Superior temporal gyrus (tissue), 1 donor: Measurements from ENCODE around the gene RNF180.
A peak's percentile ranks its signal among the peaks of the same experiment; 100 is the strongest.

Experiments used
- DNase-seq: peaks from one replicate; pipeline ENCODE4 v3.0.0-alpha.2; 2016; ENCODE audit errors: extremely low spot score

RNF180 gene

GRCh38 chr5:64165500-64166200 is at the start of gene RNF180:
Gene RNF180, plus strand, starts transcription at chr5:64165843. Its CDS starts 34,965 bp downstream, at chr5:64200808.
- DNase-seq: no peak

- DNase-seq: no peak
These were observed 40.1 kb upstream of the RNF180 start for GRCh38 chr5:64125521-64125920.

GRCh38 chr5:64126202-64126741 is 39.4 kb upstream of the RNF180 start:
- DNase-seq: no peak

- no peak for DNase-seq
These were observed 25.6 kb upstream of the RNF180 start for GRCh38 chr5:64140018-64140417.

- DNase-seq: no peak
These were observed 21.0 kb upstream of the RNF180 start for GRCh38 chr5:64144425-64145215.

GRCh38 chr5:64145216-64145895 is 20.3 kb upstream of the RNF180 start:
- DNase-seq: no peak

- no peak for DNase-seq
These were observed 18.3 kb upstream of the RNF180 start for GRCh38 chr5:64147379-64147778.

- peak; percentile 76 for DNase-seq
These were observed 17.7 kb upstream of the RNF180 start for GRCh38 chr5:64147849-64148441.

GRCh38 chr5:64149268-64149667 is 16.4 kb upstream of the RNF180 start:
- DNase-seq: no peak

GRCh38 chr5:64149857-64150521 is 15.7 kb upstream of the RNF180 start:
- no peak for DNase-seq

GRCh38 chr5:64156261-64156660 is 9.4 kb upstream of the RNF180 start:
- DNase-seq: no peak

- DNase-seq: no peak
These were observed 6.8 kb upstream of the RNF180 start for GRCh38 chr5:64158827-64159226.

- no peak for DNase-seq
These were observed 5.4 kb upstream of the RNF180 start for GRCh38 chr5:64160201-64160600.

GRCh38 chr5:64161420-64161819 is 4.2 kb upstream of the RNF180 start:
- DNase-seq: no peak

GRCh38 chr5:64163135-64163534 is 2.5 kb upstream of the RNF180 start:
- DNase-seq: no peak

- no peak for DNase-seq
These were observed 1.9 kb upstream of the RNF180 start for GRCh38 chr5:64163746-64164145.

- DNase-seq: no peak
These were observed 1.5 kb upstream of the RNF180 start for GRCh38 chr5:64164166-64164565.

- no peak for DNase-seq
These were observed 513 bp upstream of the RNF180 start for GRCh38 chr5:64165160-64165499.

- DNase-seq: no peak
These were observed 737 bp downstream of the RNF180 start for GRCh38 chr5:64166201-64166959.

GRCh38 chr5:64176301-64176700 is 10.7 kb downstream of the RNF180 start:
- no peak for DNase-seq
